Chondrocyte (in vitro differentiated cells): ENCODE measurements around the gene FAM234B. TPM values are rescaled to one million over a fixed set of nuclear protein-coding genes. Genes with fewer than 3 reads are reported as not detected.
A peak's percentile ranks its signal among the peaks of the same experiment; 100 is the strongest.

Experiments used
- DNase-seq: peaks from one replicate; pipeline ENCODE4 v3.0.0; 2021; ENCODE audit warnings: mixed read lengths, low spot score
- H3K27ac Mint-ChIP-seq: one replicate; pipeline ENCODE4 v1.8.0; 2021; ENCODE audit warnings: mild to moderate bottlenecking, moderate library complexity, mixed read lengths; ENCODE audit not compliant: unreplicated experiment
- H3K27me3 Mint-ChIP-seq: 2 replicates; pipeline ENCODE4 v1.8.0; 2021; ENCODE audit warnings: low read depth, mixed read lengths
- H3K36me3 Mint-ChIP-seq: 2 replicates; pipeline ENCODE4 v1.8.0; 2021; ENCODE audit warnings: low read depth, mixed read lengths
- H3K4me1 Mint-ChIP-seq: 2 replicates; pipeline ENCODE4 v1.8.0; 2021; ENCODE audit warnings: low read depth, mild to moderate bottlenecking, mixed read lengths
- H3K4me3 Mint-ChIP-seq: one replicate; pipeline ENCODE4 v1.8.0; 2021; ENCODE audit warnings: mild to moderate bottlenecking, moderate library complexity, mixed read lengths; ENCODE audit not compliant: unreplicated experiment
- H3K9me3 Mint-ChIP-seq: 2 replicates; pipeline ENCODE4 v1.8.0; 2021; ENCODE audit warnings: low read depth, mixed read lengths
- total RNA-seq: library from RNA; stranded (reverse); gene quantifications from 3 replicates; pipeline ENCODE4 v1.2.1, GENCODE V29; 2021
- TF ChIP-seq, protein P1 (sequence below): fragments of 200-600 bp; sonication (generic); IDR thresholded peaks from 2 replicates; pipeline ENCODE4 v1.5.0; 2021; ENCODE audit warnings: antibody characterized with exemption, mild to moderate bottlenecking, moderate library complexity

The FAM234B gene
- total RNA-seq, 1 donor from 2014 or later, result 3.8 TPM

- Mint-ChIP-seq H3K36me3 (no peaks in the 10 kb centered on the region), H3K27me3 (no peaks in the 10 kb centered on the region), H3K9me3 (no peaks in the 10 kb centered on the region), H3K27ac (peak overlapping the region; percentile 86), H3K4me3 (peak overlapping the region; percentile 26), H3K4me1 (peaks cover 84% of the 10 kb centered on the region)
- DNase-seq, result no peak
- TF ChIP-seq, protein P1, sequence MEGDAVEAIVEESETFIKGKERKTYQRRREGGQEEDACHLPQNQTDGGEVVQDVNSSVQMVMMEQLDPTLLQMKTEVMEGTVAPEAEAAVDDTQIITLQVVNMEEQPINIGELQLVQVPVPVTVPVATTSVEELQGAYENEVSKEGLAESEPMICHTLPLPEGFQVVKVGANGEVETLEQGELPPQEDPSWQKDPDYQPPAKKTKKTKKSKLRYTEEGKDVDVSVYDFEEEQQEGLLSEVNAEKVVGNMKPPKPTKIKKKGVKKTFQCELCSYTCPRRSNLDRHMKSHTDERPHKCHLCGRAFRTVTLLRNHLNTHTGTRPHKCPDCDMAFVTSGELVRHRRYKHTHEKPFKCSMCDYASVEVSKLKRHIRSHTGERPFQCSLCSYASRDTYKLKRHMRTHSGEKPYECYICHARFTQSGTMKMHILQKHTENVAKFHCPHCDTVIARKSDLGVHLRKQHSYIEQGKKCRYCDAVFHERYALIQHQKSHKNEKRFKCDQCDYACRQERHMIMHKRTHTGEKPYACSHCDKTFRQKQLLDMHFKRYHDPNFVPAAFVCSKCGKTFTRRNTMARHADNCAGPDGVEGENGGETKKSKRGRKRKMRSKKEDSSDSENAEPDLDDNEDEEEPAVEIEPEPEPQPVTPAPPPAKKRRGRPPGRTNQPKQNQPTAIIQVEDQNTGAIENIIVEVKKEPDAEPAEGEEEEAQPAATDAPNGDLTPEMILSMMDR, result no peak
These were observed 53.4 kb downstream of the FAM234B start for GRCh38 chr12:13097491-13098011.

- DNase-seq, result no peak
- H3K27me3 Mint-ChIP-seq, result no peaks in the 10 kb centered on the region
- H3K9me3 Mint-ChIP-seq, result no peaks in the 10 kb centered on the region
- H3K27ac Mint-ChIP-seq, result peak overlapping the region; percentile 86
- H3K36me3 Mint-ChIP-seq, result no peaks in the 10 kb centered on the region
- no peak overlapping the region for H3K4me3 Mint-ChIP-seq
- TF ChIP-seq, protein P1, result no peak
- peaks cover 76% of the 10 kb centered on the region for H3K4me1 Mint-ChIP-seq
These were observed 55.1 kb downstream of the FAM234B start for GRCh38 chr12:13099066-13099843.

GRCh38 chr12:13099844-13100604 is 55.8 kb downstream of the FAM234B start:
- H3K27me3 Mint-ChIP-seq, result no peaks in the 10 kb centered on the region
- H3K27ac Mint-ChIP-seq, result peak overlapping the region; percentile 96
- TF ChIP-seq, protein P1, result no peak

GRCh38 chr12:13100605-13100881 is 56.4 kb downstream of the FAM234B start:
- Mint-ChIP-seq H3K36me3 (no peaks in the 10 kb centered on the region), H3K4me1 (peaks cover 67% of the 10 kb centered on the region), H3K4me3 (peak overlapping the region; percentile 68), H3K9me3 (no peaks in the 10 kb centered on the region), H3K27ac (peak overlapping the region; percentile 96), H3K27me3 (no peaks in the 10 kb centered on the region)
- DNase-seq, result no peak
- TF ChIP-seq, protein P1, result no peak

More at GRCh38 chr12:13099844-13100604, 55.8 kb downstream of the FAM234B start:
- Mint-ChIP-seq H3K36me3 (no peaks in the 10 kb centered on the region), H3K4me1 (peaks cover 69% of the 10 kb centered on the region), H3K9me3 (no peaks in the 10 kb centered on the region), H3K4me3 (peak overlapping the region; percentile 68)
- DNase-seq, result no peak
